HCT116 (cell line): ENCODE data around the gene HAUS6. TPM values are rescaled to one million over a fixed set of nuclear protein-coding genes. Genes with fewer than 3 reads are reported as not detected.
"Not testable (repeated sequence)": the region's sequence is repeated elsewhere in the genome, so short reads cannot be mapped to it uniquely, and the experiment has no call there.

Experiments used
- ATAC-seq: fragments of 200-7000 bp; cut with Tn5 transposase; 2 replicates; pipeline ENCODE4 v1.9.1; 2020; ENCODE audit warnings: mild to moderate bottlenecking, moderate library complexity
- BruUV-seq: library from RNA; stranded (reverse); fragments of 400-500 nt; replicated peaks from 2 replicates; lab custom pipeline; 2021; lab: Mats Ljungman, UMichigan
- CTCF ChIA-PET: fragments of 300-600 bp; sonication (Branson Sonifier 250); formaldehyde crosslinking; loops from one replicate; lab custom pipeline; 2021; ENCODE audit warnings: antibody characterized with exemption; lab: Charles Lee
- POLR2A ChIA-PET: fragments of 300-600, 350-600 bp; sonication (Branson Sonifier 250); formaldehyde crosslinking; loops from one replicate; lab custom pipeline; 2021; ENCODE audit warnings: antibody characterized with exemption; lab: Charles Lee
- RAD21 ChIA-PET, 2 experiments: fragments of 300-600 bp; sonication (Branson Sonifier 250); formaldehyde crosslinking; loops; one replicate each; lab custom pipeline; 2023; ENCODE audit warnings: low total read pairs in 2 of 2; ENCODE audit not compliant: uncharacterized antibody in 2 of 2, unreplicated experiment in 2 of 2, low non-redundant PET in 1 of 2; lab: Charles Lee
- DNase-seq: peaks from one replicate; pipeline ENCODE4 v3.0.0-alpha.2; 2010; ENCODE audit warnings: low read depth, low spot score
- H2AFZ ChIP-seq: fragments of 200-600 bp; shearing (Covaris generic), sonication (generic); 2 replicates; pipeline ENCODE4 v1.6.1; 2017; ENCODE audit warnings: low read depth, mixed run types, mixed read lengths, antibody characterized with exemption, low read length; ENCODE audit not compliant: poor library complexity, severe bottlenecking
- H3K27ac ChIP-seq: 2 replicates; pipeline ENCODE4 v1.5.1; 2012; ENCODE audit warnings: low read depth, low read length
- H3K27me3 ChIP-seq: fragments of 200-600 bp; sonication (generic); 2 replicates; pipeline ENCODE4 v1.6.1; 2016; ENCODE audit warnings: mixed run types, low read length, mixed read lengths; ENCODE audit not compliant: insufficient read depth
- H3K36me3 ChIP-seq, 2 experiments: fragments of 200-500 bp in 1 of 2; fragments of 200-600 bp in 1 of 2; sonication (Bioruptor generic) in 1 of 2; sonication (generic) in 1 of 2; 2 replicates each; pipeline versions ENCODE4 v1.5.1 to v1.6.1; 2014 to 2016; ENCODE audit warnings: low read length in 2 of 2, inconsistent platforms in 1 of 2, mixed read lengths in 1 of 2, mixed run types in 1 of 2; ENCODE audit not compliant: insufficient read depth in 2 of 2, control insufficient read depth in 1 of 2
- H3K4me1 ChIP-seq, 2 experiments: fragments of 200-600 bp in 1 of 2; sonication (generic) in 1 of 2; 2 replicates each; pipeline versions ENCODE4 v1.5.1 to v1.6.1; 2012 to 2017; ENCODE audit warnings: low read length in 2 of 2, inconsistent platforms in 1 of 2, mild to moderate bottlenecking in 1 of 2, mixed read lengths in 1 of 2, mixed run types in 1 of 2, moderate library complexity in 1 of 2; ENCODE audit not compliant: insufficient read depth in 2 of 2, control insufficient read depth in 1 of 2
- H3K4me2 ChIP-seq: fragments of 200-600 bp; sonication (generic); 2 replicates; pipeline ENCODE4 v1.6.1; 2017; ENCODE audit warnings: mixed run types, low read length, mixed read lengths
- H3K4me3 ChIP-seq, 2 experiments: fragments of 200-600 bp in 1 of 2; sonication (generic) in 1 of 2; replicated peaks in 1 of 2; 2 replicates each; pipeline ENCODE4 v1.5.1; 2011 to 2016; ENCODE audit warnings: low read length in 2 of 2, control low read depth in 1 of 2, low read depth in 1 of 2, mild to moderate bottlenecking in 1 of 2, mixed read lengths in 1 of 2, mixed run types in 1 of 2
- H3K79me2 ChIP-seq: fragments of 200-600 bp; sonication (generic); 2 replicates; pipeline ENCODE4 v1.6.1; 2017; ENCODE audit warnings: mild to moderate bottlenecking, mixed run types, low read length, moderate library complexity, mixed read lengths; ENCODE audit not compliant: insufficient read depth
- H3K9ac ChIP-seq: fragments of 200-600 bp; sonication (generic); 2 replicates; pipeline ENCODE4 v1.6.1; 2016; ENCODE audit warnings: low read length, mixed read lengths
- H3K9me2 ChIP-seq: fragments of 200-600 bp; sonication (generic), shearing (Covaris generic); 2 replicates; pipeline ENCODE4 v1.6.1; 2017; ENCODE audit warnings: mixed run types, mild to moderate bottlenecking, moderate library complexity; ENCODE audit not compliant: insufficient read depth
- H3K9me3 ChIP-seq, 2 experiments: fragments of 200-500 bp in 1 of 2; fragments of 200-600 bp in 1 of 2; sonication (Bioruptor generic) in 1 of 2; sonication (generic) in 1 of 2; 2 replicates each; pipeline ENCODE4 v1.6.1; 2014 to 2017; ENCODE audit warnings: low read length in 2 of 2, mixed read lengths in 2 of 2, inconsistent platforms in 1 of 2, low read depth in 1 of 2, mild to moderate bottlenecking in 1 of 2, mixed run types in 1 of 2, moderate library complexity in 1 of 2; ENCODE audit not compliant: control insufficient read depth in 1 of 2, insufficient read depth in 1 of 2
- H4K20me1 ChIP-seq: fragments of 200-600 bp; sonication (generic), shearing (Covaris generic); 2 replicates; pipeline ENCODE4 v1.6.1; 2017; ENCODE audit warnings: mixed run types, mild to moderate bottlenecking, moderate library complexity; ENCODE audit not compliant: insufficient read depth
- ATF3 ChIP-seq: IDR thresholded peaks from 2 replicates; pipeline ENCODE4 v1.6.1; 2012
- CBX3 ChIP-seq: IDR thresholded peaks from 2 replicates; pipeline ENCODE4 v1.6.1; 2012; ENCODE audit warnings: low read depth
- CTCF ChIP-seq, 3 experiments: fragments of 200-600 bp in 1 of 3; sonication (generic) in 1 of 3; IDR thresholded peaks in 2 of 3; conservative IDR thresholded peaks in 1 of 3; 2 replicates each; pipeline ENCODE4 v1.5.1; 2012 to 2017; ENCODE audit warnings: low read depth in 2 of 3, low read length in 2 of 3, antibody characterized with exemption in 1 of 3, borderline replicate concordance in 1 of 3, control low read depth in 1 of 3, mild to moderate bottlenecking in 1 of 3, mixed read lengths in 1 of 3, mixed run types in 1 of 3, moderate library complexity in 1 of 3; ENCODE audit not compliant: insufficient read depth in 1 of 3
- ELF1 ChIP-seq: IDR thresholded peaks from 2 replicates; pipeline ENCODE4 v1.6.1; 2012; ENCODE audit warnings: low read depth, borderline replicate concordance
- EZH2 ChIP-seq: fragments of 200-600 bp; sonication (generic); IDR thresholded peaks from 2 replicates; pipeline ENCODE4 v1.6.1; 2017; ENCODE audit warnings: antibody characterized with exemption, mixed run types
- EZH2phosphoT487 ChIP-seq: fragments of 200-600 bp; IDR thresholded peaks from 2 replicates; pipeline ENCODE4 v1.6.1; 2018; ENCODE audit warnings: antibody characterized with exemption, borderline replicate concordance
- FOSL1 ChIP-seq: IDR thresholded peaks from 2 replicates; pipeline ENCODE4 v1.6.1; 2012; ENCODE audit warnings: low read depth
- JUND ChIP-seq: IDR thresholded peaks from 2 replicates; pipeline ENCODE4 v1.6.1; 2012
- MAX ChIP-seq: IDR thresholded peaks from 2 replicates; pipeline ENCODE4 v1.6.1; 2012
- POLR2AphosphoS5 ChIP-seq: IDR thresholded peaks from 2 replicates; pipeline ENCODE4 v1.6.1; 2011; ENCODE audit warnings: mild to moderate bottlenecking, low read depth, low read length, moderate library complexity
- RAD21 ChIP-seq: IDR thresholded peaks from 2 replicates; pipeline ENCODE4 v1.6.1; 2012; ENCODE audit warnings: low read depth, mild to moderate bottlenecking
- REST ChIP-seq: IDR thresholded peaks from 2 replicates; pipeline ENCODE4 v1.6.1; 2012; ENCODE audit warnings: low read depth
- SIN3A ChIP-seq: IDR thresholded peaks from 2 replicates; pipeline ENCODE4 v1.6.1; 2012; ENCODE audit warnings: low read depth
- ZFX ChIP-seq: fragments of 450-650 bp; IDR thresholded peaks from 2 replicates; pipeline ENCODE4 v1.6.1; 2017
- ZNF274 ChIP-seq: fragments of 200-500 bp; sonication (Bioruptor generic); IDR thresholded peaks from 2 replicates; pipeline ENCODE4 v1.6.1; 2014; ENCODE audit warnings: mild to moderate bottlenecking, low read depth, low read length, inconsistent platforms
- intact Hi-C: fragments of 100-400 bp; cut with micrococcal nuclease; formaldehyde crosslinking; loops from 2 replicates; pipeline ENCODE4 v1.10.0; 2022
- total RNA-seq: library from RNA; stranded (reverse); gene quantifications from one replicate; pipeline ENCODE4 v1.2.1, GENCODE V29; 2021; ENCODE audit not compliant: unreplicated experiment

HAUS6 gene
- total RNA-seq, 1 experiment from 2014 or later: 28.8 TPM

GRCh38 chr9:19113964-19114679 is 11.4 kb upstream of the HAUS6 start:
- Histone ChIP-seq H3K79me2 (no peaks in the 10 kb centered on the region), H3K36me3 (0 out of 4 replicates have a peak, but pooled peaks cover 0 to 2% of the 10 kb centered on the region in 2 experiments), H3K9ac (no peak overlapping the region), H3K9me3 (no peaks in the 10 kb centered on the region)
- TF ChIP-seq FOSL1 (peak; percentile 32; the same call in 1 of the 2 replicates), JUND (peak; percentile 49; the same call in 1 of the 2 replicates), EZH2 (no peak), SIN3A (no peak), ZFX (no peak), ATF3 (no peak), CBX3 (no peak), RAD21 (no peak), MAX (no peak), ELF1 (no peak), EZH2phosphoT487 (no peak), REST (no peak), POLR2AphosphoS5 (no peak), CTCF (IDR thresholded peaks at IDR 0.05 in 2 of 3, conservative IDR thresholded peaks at IDR 0.05 in 1 of 3; ENCODE audit: borderline replicate concordance in 1 of 3, insufficient read depth in 1 of 3, low read depth in 2 of 3, low read length in 2 of 3) (no peak), ZNF274 (no peak)
- TF ChIP-seq, all 23 proteins: peak for 2
- Histone ChIP-seq H3K4me3 (no peak overlapping the region), H3K4me1 (peaks cover 9 to 38% of the 10 kb centered on the region in 2 experiments; a peak in 3 of 4 replicates), H3K27ac (no peak overlapping the region), H3K9me2 (no peaks in the 10 kb centered on the region), H2AFZ (no peak overlapping the region), H3K4me2 (peak overlapping the region; percentile 43), H4K20me1 (no peaks in the 10 kb centered on the region), H3K27me3 (no peaks in the 10 kb centered on the region)
- POLR2A ChIA-PET: no interaction called here
- CTCF ChIA-PET: no interaction called here
- BruUV-seq: no TSS peak
- ATAC-seq (peak; percentile 27; the same call in 1 of the 2 replicates), DNase-seq (no peak)
- RAD21 ChIA-PET: no interaction called here
- intact Hi-C loops: no loop called here

- ATAC-seq, H2AFZ ChIP-seq, H3K4me3 ChIP-seq, H3K79me2 ChIP-seq, H3K36me3 ChIP-seq, H3K4me2 ChIP-seq, POLR2A ChIA-PET, H3K9me2 ChIP-seq, DNase-seq, H3K27ac ChIP-seq, intact Hi-C loops, H3K9me3 ChIP-seq, CTCF ChIA-PET, H3K9ac ChIP-seq, RAD21 ChIA-PET, BruUV-seq, H3K27me3 ChIP-seq, H4K20me1 ChIP-seq: not testable (repeated sequence)
- peaks cover 9 to 29% of the 10 kb centered on the region in 2 experiments; a peak in 3 of 4 replicates for H3K4me1 ChIP-seq
These were observed 10.4 kb upstream of the HAUS6 start for GRCh38 chr9:19113064-19113611.
